Memory B cell (primary cell): ENCODE data around the gene CKLF.

Experiments
- ATAC-seq: fragments of 150-1000 bp; cut with Tn5 transposase; 2 replicates; pipeline ENCODE4 v1.10.0; 2021; ENCODE audit warnings: low read depth, mild to moderate bottlenecking, moderate library complexity
- DNase-seq, 2 donors: peaks; one replicate each; pipeline ENCODE4 v3.0.0; 2022; ENCODE audit warnings: low spot score in 2 of 2
- H3K27ac Mint-ChIP-seq: one replicate; pipeline ENCODE4 v1.8.0; 2022; ENCODE audit warnings: mild to moderate bottlenecking, moderate library complexity, mixed read lengths
- H3K27me3 Mint-ChIP-seq: one replicate; pipeline ENCODE4 v1.8.0; 2022; ENCODE audit warnings: mixed read lengths
- H3K36me3 Mint-ChIP-seq: one replicate; pipeline ENCODE4 v1.8.0; 2022; ENCODE audit warnings: mild to moderate bottlenecking, mixed read lengths
- H3K4me1 Mint-ChIP-seq: one replicate; pipeline ENCODE4 v1.8.0; 2022; ENCODE audit warnings: mixed read lengths
- H3K4me3 Mint-ChIP-seq: one replicate; pipeline ENCODE4 v1.8.0; 2022; ENCODE audit warnings: mild to moderate bottlenecking, moderate library complexity, mixed read lengths
- H3K9me3 Mint-ChIP-seq: one replicate; pipeline ENCODE4 v1.8.0; 2022; ENCODE audit warnings: mixed read lengths

CKLF gene, protein sequence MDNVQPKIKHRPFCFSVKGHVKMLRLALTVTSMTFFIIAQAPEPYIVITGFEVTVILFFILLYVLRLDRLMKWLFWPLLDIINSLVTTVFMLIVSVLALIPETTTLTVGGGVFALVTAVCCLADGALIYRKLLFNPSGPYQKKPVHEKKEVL

GRCh38 chr16:66552286-66553177 is at the start of gene CKLF:
Gene CKLF (plus strand): TSS chr16:66552576. CDS start chr16:66552716, 140 bp downstream.
- Mint-ChIP-seq H3K9me3 (no peaks in the 10 kb centered on the region), H3K27ac (peak within 1 kb of the TSS; percentile 91), H3K4me3 (peak within 1 kb of the TSS; percentile 90), H3K36me3 (peaks cover 13% of the 10 kb centered on the region), H3K4me1 (peaks cover 65% of the 10 kb centered on the region), H3K27me3 (no peaks in the 10 kb centered on the region)
- peak; percentile 89 to 90 for DNase-seq
- ATAC-seq, result peak; percentile 73

DNA sequence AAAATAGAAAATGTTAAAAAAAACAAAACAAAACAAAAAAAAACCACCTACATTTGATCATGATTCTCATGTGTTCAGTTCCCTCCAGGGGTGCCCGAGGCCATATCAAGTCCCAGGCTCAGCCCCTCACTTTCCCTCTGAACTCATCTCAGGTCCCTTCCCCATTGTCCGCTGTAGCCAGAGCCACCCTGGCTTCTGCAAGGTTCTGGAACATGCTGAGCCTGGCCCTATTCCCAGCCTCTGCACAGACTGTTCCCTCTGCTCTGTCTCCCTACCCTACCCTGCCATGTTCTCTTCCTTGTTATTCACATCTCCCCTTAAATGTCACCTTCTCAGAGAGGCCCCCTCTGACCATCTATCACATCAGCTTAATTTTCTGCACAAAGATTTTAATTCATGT is 49.3 kb upstream of the CKLF start:
- no peak for ATAC-seq
- no peak for DNase-seq
- H3K4me3 Mint-ChIP-seq, result no peak overlapping the region
- H3K27me3 Mint-ChIP-seq, result no peaks in the 10 kb centered on the region
- H3K9me3 Mint-ChIP-seq, result no peaks in the 10 kb centered on the region
- peaks cover 9% of the 10 kb centered on the region for H3K4me1 Mint-ChIP-seq
- H3K36me3 Mint-ChIP-seq, result no peaks in the 10 kb centered on the region
- H3K27ac Mint-ChIP-seq, result no peak overlapping the region

DNA sequence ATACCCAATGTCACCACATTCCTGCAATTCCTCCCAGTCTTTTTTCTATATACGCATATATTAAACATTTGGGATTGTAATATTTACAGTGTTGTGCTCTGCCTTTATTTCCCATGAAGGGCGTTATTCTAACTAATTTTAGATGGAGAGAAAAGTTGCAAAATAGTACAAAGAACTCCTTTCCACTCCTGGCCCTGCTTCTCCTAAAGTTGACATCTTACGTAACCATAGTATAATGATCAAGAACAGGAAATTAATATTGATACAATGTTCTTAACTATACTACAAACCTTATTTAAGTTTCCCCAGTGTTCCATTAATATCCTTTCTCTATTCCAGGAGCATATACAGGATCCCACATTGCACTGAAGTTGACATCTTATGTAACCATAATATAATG is 48.8 kb upstream of the CKLF start:
- H3K4me3 Mint-ChIP-seq, result no peak overlapping the region
- H3K9me3 Mint-ChIP-seq, result no peaks in the 10 kb centered on the region
- H3K4me1 Mint-ChIP-seq, result peaks cover 15% of the 10 kb centered on the region
- H3K27me3 Mint-ChIP-seq, result no peaks in the 10 kb centered on the region
- ATAC-seq (no peak), DNase-seq (no peak)
- H3K27ac Mint-ChIP-seq, result no peak overlapping the region
- H3K36me3 Mint-ChIP-seq, result no peaks in the 10 kb centered on the region

- Mint-ChIP-seq H3K4me3 (no peak overlapping the region), H3K36me3 (no peaks in the 10 kb centered on the region), H3K27me3 (no peaks in the 10 kb centered on the region), H3K4me1 (peaks cover 22% of the 10 kb centered on the region), H3K9me3 (no peaks in the 10 kb centered on the region), H3K27ac (no peak overlapping the region)
- no peak for ATAC-seq
- no peak for DNase-seq
Observed at GRCh38 chr16:66507731-66508239, 44.6 kb upstream of the CKLF start.

GRCh38 chr16:66508248-66508913 is 44.0 kb upstream of the CKLF start:
- H3K27ac Mint-ChIP-seq, result peak overlapping the region; percentile 73
- H3K4me1 Mint-ChIP-seq, result peaks cover 25% of the 10 kb centered on the region
- H3K27me3 Mint-ChIP-seq, result no peaks in the 10 kb centered on the region
- no peaks in the 10 kb centered on the region for H3K36me3 Mint-ChIP-seq
- peak overlapping the region; percentile 27 for H3K4me3 Mint-ChIP-seq
- DNase-seq (no peak), ATAC-seq (peak; percentile 81)
- no peaks in the 10 kb centered on the region for H3K9me3 Mint-ChIP-seq

DNA sequence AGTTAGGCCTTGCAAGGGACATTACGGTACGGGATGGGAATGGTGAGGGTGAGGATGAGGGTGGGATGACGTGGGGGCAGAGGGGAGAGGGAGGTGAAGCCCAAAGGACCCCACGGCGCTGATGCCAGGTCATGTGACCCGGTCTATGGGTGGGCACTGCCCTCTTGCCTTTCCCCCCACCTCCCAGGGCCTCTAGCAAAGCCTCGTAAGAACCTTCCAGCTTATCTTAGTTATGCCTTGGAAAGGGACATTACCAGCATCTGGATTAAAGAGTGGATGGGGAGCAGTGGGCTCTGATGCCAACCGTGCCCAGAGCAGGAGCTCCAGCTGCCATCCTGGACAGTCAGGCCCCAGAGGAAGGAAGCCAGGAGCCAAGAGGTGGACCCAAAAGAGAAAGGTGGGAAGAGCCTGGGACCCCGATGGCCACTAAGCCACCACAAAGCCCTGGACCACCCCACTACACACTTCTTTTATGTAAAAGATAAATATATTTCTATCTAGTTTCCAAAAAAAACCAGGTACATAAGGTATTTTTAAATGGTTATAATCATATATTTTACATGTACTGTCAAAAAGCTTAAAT is 43.4 kb upstream of the CKLF start:
- Mint-ChIP-seq H3K27me3 (no peaks in the 10 kb centered on the region), H3K4me3 (peak overlapping the region; percentile 27), H3K9me3 (no peaks in the 10 kb centered on the region), H3K36me3 (no peaks in the 10 kb centered on the region), H3K4me1 (peaks cover 25% of the 10 kb centered on the region), H3K27ac (peak overlapping the region; percentile 73)
- DNase-seq (no peak), ATAC-seq (no peak)

DNA sequence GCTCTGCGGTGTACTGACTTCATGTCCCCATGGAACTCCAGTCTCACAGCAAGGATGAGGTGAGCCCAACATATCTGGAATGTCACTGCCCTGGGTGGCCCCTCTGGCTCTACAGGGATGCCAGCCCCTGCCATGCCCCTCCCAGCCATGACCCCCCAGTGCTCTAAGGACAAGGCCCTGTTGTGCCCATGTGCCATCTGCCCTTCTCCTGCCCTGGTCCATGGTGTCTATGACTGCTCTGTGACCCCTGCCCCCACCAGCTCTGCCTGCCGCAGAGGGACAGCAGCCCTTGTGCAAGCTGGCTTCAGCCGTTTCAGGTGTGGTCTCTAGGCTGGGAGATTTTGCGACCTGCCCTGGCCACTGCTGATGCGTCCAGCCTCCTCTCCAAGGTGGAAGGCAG is 42.8 kb upstream of the CKLF start:
- H3K4me1 Mint-ChIP-seq, result peaks cover 25% of the 10 kb centered on the region
- no peak for DNase-seq
- no peaks in the 10 kb centered on the region for H3K36me3 Mint-ChIP-seq
- no peak overlapping the region for H3K4me3 Mint-ChIP-seq
- no peaks in the 10 kb centered on the region for H3K9me3 Mint-ChIP-seq
- no peaks in the 10 kb centered on the region for H3K27me3 Mint-ChIP-seq
- no peak for ATAC-seq
- H3K27ac Mint-ChIP-seq, result no peak overlapping the region

DNA sequence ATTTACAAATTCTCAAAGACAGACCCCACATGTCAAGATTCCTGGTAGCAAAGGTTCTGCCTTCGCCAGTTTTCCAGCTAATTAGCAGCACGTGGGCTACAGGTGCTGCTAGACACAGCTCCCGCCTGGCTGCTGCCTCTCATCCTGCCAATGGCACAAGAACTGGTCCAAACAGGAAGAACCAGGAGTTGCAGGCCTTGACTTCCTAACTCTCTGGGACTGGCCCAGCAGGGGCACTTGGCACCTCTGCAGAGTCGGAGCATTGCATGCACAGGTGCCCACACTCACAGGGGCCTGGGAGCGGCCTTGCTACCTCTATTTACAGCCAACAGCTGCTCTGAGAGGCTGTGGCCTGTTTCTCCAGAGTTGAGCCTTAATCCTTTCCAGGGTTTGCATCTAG is 42.1 kb upstream of the CKLF start:
- DNase-seq (no peak), ATAC-seq (no peak)
- Mint-ChIP-seq H3K27me3 (no peaks in the 10 kb centered on the region), H3K4me3 (no peak overlapping the region), H3K36me3 (no peaks in the 10 kb centered on the region), H3K27ac (no peak overlapping the region), H3K9me3 (no peaks in the 10 kb centered on the region), H3K4me1 (peaks cover 27% of the 10 kb centered on the region)

DNA sequence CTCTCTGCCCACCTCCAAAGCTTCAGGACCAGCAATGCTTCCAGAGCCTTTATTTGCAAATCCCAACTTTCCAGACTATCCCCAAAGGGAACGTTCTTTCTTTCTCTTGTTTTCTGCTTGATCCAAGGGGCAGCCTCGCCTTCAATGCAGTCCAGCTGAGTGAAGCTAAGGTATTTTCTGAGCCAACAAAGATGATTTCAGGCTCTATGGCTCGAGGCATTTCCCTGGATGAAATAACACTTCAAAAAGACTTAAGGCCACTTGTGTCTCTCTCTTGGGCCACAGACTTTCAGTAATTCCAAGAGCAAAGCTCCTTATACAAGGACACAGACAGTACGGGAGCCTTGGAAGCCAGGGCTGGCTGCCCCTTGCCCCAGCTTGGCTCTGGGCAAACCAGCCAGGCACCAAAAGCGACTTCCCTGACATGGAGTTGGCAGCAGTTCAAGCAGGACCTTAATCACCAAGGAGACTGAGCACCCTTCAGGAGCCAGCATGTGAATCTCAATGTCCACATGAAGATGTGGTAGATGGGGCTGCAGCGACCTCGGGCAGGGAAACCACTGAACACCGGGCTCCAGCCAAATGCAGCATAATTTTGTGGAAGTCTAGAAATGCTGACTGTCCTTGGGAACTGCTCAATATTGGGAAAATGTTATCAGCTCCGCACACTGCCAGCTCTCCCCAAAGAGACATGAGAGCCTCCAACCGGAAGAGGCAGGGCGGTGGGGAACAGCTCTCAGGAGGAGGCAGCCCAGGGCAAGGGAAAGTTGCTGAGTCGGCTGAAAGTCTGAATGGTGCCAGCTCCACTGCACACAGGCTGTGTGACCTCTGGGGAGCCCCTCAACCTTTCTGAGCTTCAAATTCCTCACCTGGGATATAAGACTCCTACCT is 41.4 kb upstream of the CKLF start:
- no peaks in the 10 kb centered on the region for H3K27me3 Mint-ChIP-seq
- peaks cover 28% of the 10 kb centered on the region for H3K4me1 Mint-ChIP-seq
- no peak overlapping the region for H3K4me3 Mint-ChIP-seq
- no peak overlapping the region for H3K27ac Mint-ChIP-seq
- DNase-seq, result no peak
- no peaks in the 10 kb centered on the region for H3K36me3 Mint-ChIP-seq
- H3K9me3 Mint-ChIP-seq, result no peaks in the 10 kb centered on the region
- ATAC-seq, result no peak

DNA sequence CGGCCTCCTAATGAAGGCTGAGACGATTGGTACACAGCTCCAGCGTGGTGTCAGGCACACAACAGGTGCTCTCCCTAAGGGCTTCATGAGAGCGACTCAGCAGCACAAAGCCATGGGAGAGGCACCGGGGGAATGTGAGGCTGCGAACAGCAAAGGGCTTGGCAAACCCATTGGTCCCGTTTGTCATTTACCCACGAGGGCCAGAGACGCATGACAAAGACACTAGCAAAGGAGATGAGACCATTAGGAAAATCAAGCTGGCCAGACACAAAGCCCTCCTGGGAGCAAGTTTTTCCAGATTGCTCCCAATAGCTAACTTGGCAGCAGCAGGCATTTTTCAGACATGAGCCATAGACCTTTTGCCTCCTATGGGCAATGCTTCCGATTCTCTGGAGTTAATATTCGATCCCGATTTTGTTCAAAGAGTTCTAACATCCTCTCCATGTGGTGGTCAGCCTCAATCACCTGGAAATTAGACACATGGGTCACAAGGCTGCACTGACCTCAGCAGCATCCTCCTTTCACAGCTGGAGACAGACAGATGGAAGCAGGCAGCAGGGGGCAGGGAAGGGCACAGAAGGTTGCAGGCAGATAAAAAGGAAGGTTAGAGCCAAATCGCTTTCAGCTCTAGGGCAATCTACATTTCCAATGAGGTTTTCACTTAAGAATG is 40.6 kb upstream of the CKLF start:
- Mint-ChIP-seq H3K4me3 (no peak overlapping the region), H3K36me3 (no peaks in the 10 kb centered on the region), H3K27me3 (no peaks in the 10 kb centered on the region)

GRCh38 chr16:66512272-66513110 is 39.9 kb upstream of the CKLF start:
- H3K27me3 Mint-ChIP-seq, result no peaks in the 10 kb centered on the region
- peaks cover 41% of the 10 kb centered on the region for H3K4me1 Mint-ChIP-seq
- peak overlapping the region; percentile 43 for H3K27ac Mint-ChIP-seq
- H3K9me3 Mint-ChIP-seq, result no peaks in the 10 kb centered on the region
- H3K36me3 Mint-ChIP-seq, result no peaks in the 10 kb centered on the region
- ATAC-seq (no peak), DNase-seq (no peak)
- no peak overlapping the region for H3K4me3 Mint-ChIP-seq

More for the DNA sequence above, 40.6 kb upstream of the CKLF start:
- Mint-ChIP-seq H3K4me1 (peaks cover 35% of the 10 kb centered on the region), H3K27ac (no peak overlapping the region), H3K9me3 (no peaks in the 10 kb centered on the region)
- DNase-seq (no peak), ATAC-seq (no peak)

GRCh38 chr16:66513111-66513723 is 39.2 kb upstream of the CKLF start:
- ATAC-seq (no peak), DNase-seq (no peak)
- H3K27me3 Mint-ChIP-seq, result no peaks in the 10 kb centered on the region
- H3K4me3 Mint-ChIP-seq, result no peak overlapping the region
- no peaks in the 10 kb centered on the region for H3K9me3 Mint-ChIP-seq
- peaks cover 41% of the 10 kb centered on the region for H3K4me1 Mint-ChIP-seq
- peak overlapping the region; percentile 43 for H3K27ac Mint-ChIP-seq
- no peaks in the 10 kb centered on the region for H3K36me3 Mint-ChIP-seq
